GM18505 (cell line): ENCODE data around the gene ADCY6.

Experiments
- ATAC-seq: cut with Tn5 transposase; IDR thresholded peaks from one replicate; pipeline ENCODE4 v1.9.1; 2021; ENCODE audit not compliant: unreplicated experiment
- POLR2A ChIP-seq: IDR thresholded peaks from 4 replicates; pipeline ENCODE4 v1.6.1; 2011; ENCODE audit warnings: borderline replicate concordance; ENCODE audit not compliant: insufficient read depth, insufficient read length; ENCODE audit errors: extremely low read depth

ADCY6 gene

DNA sequence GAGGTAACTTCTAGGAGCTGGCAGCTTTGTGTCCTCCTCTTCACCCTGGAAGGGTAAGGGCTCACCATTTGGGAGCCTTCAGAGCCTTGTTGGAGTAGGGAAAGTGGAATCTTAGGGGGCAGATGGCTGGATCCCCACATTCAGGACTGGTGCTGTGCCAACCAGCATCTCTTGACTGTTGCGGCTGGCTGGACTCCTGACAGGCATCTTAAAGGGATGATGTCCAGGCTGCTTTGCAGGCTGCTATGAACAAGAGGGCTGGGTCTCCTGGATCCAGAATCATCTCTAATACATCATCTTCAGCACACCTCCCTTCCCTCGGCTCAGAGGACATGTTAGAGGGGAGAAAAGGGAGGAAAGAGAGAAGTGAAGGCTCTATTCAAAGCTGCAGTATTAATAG, 33.8 kb upstream of the ADCY6 start:
- no peak for TF ChIP-seq POLR2A
- no peak for ATAC-seq

DNA sequence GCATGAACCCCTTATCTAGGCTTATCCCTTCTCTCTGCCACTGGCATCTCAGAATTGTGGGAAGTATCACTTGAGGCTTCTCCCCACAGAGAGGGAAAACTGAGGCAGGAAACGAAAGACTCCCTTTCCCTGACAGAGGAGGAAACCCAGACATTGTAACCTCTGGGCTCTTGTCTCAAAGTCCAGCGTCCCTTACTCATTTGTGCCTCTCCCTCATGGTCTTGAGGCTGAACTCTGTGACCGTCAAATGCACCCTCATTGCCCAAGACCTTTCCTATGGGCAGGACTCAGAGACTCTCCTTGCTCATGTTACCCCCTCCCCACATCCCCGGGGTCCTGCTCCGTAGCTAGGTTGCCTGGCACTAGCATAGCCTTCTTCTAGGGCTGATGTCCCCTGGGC, 33.2 kb upstream of the ADCY6 start:
- ATAC-seq, result no peak
- no peak for TF ChIP-seq POLR2A

DNA sequence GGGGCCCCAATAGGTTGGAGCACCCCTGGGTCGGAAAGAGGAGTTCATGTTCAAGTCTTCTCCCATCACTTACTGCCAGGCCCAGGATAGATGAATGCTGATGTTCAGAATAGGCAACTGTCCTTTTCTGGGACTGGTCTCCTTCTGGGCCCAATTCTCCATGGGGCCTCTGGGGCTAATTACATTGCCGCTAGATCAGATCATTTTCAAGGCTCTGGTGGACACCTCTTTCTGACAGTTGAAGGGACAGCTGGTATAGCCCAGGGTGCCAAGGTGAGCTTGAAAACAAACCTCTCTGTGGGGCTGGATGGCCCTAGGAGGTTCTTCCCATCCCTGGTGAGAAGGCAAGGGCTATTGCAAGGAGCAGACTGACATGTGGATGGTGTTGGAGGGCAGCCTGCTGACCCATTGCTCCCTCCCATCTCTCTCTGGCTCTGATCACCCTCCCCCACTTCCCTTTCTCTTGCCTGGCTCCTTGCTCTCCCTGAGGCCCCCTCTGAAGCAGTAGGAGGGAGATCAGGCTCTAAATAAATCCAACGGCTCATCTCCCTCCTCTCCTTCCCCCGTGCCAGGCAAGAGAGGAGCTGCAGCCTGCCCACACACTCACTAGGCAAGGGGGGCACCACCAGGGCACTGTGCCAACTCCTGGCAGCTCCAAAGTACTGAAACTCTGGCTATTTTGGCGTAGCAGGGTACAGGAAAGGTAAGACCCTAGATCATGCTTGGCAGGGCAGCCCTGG, 31.3 kb upstream of the ADCY6 start:
- no peak for ATAC-seq
- no peak for TF ChIP-seq POLR2A

DNA sequence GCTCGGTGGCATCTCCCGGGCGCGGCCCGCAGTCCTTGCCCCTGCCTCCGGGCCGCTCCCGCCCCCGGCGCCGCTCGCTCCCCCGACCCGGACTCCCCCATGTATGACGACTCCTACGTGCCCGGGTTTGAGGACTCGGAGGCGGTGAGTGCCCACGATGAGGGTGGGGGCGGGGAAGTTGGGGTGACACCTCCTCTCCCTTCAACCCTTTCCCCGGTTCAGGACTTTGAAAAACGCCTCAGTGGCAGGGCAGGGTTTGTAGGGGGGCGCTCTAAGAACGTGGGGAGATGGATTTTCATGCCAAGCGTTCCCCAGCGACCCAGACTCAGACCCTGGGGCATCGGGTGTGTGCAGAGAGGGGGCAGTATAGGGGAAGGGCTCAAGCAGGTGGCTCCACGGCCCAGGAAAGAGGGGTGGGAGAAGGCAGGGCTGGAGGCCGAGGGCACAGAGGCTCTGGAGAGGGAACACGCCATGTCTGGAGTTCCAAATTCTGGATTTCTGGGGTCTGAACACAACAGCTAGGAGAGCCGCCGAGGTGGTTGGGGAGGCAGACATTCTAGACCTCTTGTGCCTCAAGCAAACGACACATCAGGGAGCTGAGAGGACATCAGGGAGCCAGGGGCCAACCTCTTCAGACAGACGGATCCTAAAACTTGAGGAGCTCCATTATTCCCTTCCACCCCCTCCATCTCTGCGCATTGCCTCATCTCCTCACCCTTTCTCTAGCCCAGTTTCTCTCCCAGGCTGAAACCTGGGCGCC, 30.1 kb upstream of the ADCY6 start:
- no peak for TF ChIP-seq POLR2A
- ATAC-seq, result no peak

DNA sequence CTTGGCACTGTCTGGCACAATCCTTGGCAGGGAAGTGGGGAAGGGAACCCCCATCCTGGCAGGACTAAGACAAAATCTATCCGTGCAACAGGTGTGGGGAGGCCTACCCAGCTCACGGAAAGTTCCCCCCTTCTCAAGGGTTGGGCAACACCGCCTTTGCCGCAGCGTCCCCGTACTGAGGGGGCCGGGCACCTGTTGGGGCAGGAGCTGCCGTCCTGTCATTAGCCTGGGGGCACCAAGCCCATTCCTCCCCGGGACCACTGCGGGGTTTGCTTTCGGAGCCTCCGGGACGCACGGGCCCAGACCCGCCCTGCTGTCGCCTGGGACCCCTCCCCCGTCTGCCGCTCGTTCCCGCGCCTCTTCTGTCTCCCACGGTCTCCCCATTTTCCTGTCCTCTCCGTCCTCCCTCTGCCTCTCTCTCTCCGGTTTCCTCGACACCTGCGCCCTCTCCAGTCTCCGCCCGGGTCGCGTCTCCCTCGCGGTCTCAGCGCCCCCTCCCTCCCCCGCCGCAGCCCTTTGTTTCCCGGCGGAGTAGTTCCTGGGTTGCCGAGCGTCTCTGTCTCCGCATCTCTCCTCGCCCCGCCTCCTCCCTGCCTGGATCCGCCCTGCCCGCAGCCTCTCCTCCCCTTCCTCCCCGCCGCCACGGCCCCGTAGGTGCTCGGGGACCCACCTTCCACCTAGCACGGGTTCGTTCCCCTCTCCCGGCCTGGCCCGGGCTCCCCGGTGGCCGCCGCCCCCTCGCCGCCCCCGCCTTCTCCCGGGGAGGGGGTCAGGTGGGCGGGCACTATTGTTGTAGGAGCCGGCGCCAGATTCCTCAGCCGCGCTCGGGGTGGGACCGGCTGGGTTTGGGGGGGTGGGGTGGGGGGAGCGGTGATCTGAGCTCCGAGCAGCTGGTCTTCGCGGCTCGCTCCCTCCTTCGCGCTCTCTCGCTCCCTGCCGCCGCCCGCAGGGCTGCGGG, 29.3 kb upstream of the ADCY6 start, which contains the start of gene CACNB3:
TSS of gene CACNB3 (plus strand) at position 624 of the 958 bp plus-strand sequence. CDS start 434 bp downstream, outside the sequence.
- ATAC-seq, result no peak
- no peak for TF ChIP-seq POLR2A

DNA sequence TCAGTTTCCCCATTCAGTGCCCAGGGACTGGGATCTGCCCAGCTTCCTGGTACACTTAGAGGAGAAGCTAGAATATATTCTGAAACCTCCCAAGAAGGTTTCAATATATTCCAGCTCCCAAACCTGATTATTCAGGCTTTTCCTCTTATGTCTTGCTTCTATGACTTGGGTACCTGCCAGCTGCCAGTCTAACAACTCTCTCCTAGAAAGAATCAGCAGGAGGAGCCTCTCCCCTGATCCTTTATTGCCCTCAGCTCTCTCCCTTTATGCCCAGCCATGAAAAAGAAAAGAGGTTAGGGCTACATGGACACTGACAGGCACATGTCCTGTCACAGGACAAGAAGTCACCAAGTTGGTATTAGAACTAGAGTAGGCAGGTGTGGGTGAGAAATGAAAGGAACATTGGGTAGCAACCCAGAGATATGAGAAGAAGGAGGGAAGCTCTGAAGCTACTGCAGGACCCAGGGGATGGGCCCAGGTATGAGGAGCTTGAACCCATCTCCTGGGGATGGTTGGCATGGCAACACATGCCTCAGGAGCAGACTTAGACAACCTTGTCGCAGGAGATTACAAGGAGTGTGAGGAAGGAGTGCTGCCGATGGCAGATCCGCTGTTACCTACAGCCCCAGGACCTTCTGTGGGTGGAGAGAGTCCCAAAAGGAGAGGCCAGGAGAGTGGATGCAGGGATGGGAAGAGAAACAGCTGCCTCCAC, 27.4 kb upstream of the ADCY6 start:
- TF ChIP-seq POLR2A, result no peak

DNA sequence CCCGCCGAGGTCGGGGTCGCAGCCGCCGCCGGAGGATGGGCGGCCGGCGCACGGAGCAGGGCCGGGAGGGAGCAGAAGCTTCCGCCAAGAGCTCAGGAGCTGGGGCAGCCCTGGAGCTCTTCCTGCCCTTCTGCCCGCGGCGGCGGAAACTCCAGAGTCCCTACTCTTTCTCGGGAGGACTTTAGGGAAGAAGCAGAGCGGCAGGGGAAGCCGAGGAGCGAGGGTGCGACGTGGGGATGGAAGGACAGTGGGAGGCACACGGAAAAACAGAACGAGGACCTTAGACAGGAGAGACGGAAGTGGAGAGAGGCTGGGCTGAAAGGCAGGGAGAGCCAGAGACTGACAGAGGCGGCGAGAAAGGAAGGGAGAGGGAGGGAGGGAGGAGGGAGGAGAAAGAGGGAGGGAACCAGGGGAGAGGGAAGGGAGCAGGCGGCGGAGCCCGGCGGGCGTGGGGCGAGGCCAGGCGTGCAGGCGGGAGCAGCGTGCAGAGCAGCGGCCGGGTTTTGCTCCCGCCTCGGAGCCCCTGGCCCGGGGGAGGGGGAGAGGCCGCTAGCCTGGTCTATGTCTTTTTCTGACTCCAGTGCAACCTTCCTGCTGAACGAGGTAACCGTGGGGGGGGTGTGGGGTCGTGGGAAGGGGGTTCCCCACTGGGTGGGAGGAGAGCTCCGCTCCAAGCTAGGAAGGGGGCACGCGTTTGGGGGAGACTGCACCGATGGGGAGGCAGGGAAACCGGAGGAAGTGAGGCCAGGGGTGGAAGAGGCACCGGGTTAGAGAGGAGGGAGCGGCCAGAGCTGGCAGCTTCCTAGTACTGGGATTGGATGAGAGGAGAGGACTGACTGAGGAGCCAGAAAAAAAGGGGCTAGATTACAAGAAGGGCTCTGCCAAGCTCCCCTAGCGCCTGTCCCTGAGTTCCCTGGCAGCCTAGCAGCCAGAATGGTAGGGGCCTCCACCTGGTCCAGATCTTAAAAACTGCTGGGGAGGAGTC, 26.5 kb upstream of the ADCY6 start:
- peak; percentile 30 for ATAC-seq
- no peak for TF ChIP-seq POLR2A

More for the DNA sequence above, 27.4 kb upstream of the ADCY6 start:
- no peak for ATAC-seq

- ATAC-seq, result peak; percentile 75
- TF ChIP-seq POLR2A, result peak; percentile 50
Measured at GRCh38 chr12:48814262-48815125, 25.6 kb upstream of the ADCY6 start.

- no peak for TF ChIP-seq POLR2A
- no peak for ATAC-seq
Measured at GRCh38 chr12:48813465-48814261, 24.8 kb upstream of the ADCY6 start.

GRCh38 chr12:48812389-48812788, 23.5 kb upstream of the ADCY6 start:
- no peak for ATAC-seq
- TF ChIP-seq POLR2A, result no peak
